ENCODE measurements around the gene GSG1L.
"Not testable (repeated sequence)": the region's sequence is repeated elsewhere in the genome, so short reads cannot be mapped to it uniquely, and the experiment has no call there.

The GSG1L gene

DNA sequence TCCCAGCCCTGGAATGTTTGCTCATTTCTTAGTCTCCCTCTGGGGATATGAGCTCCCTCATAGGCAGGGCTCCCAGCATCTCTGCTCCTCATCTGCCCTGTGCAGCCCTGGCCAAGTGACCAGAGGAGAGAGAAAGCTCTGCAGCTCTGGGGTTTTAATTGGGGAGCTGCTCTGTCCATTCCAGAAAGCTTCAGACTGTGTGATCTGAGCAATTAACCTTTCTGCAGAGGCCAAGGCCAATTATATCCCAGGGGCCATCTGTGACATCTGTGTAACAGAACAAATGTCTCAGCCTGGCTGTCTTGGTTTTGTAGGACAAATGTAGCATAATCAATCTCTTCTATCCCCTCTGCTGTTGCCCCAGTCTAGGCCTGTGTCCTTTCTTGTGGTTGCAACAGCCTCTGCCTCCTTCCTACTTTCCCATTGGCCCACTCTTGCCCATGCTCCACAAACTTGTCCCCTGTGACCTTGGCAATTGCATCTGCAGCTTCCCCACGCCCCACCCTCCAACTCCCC is 156.0 kb downstream of the GSG1L start:
- no peak for DNase-seq (ENCODE audit: low read depth in 2 of 2, low spot score in 1 of 2)

DNA sequence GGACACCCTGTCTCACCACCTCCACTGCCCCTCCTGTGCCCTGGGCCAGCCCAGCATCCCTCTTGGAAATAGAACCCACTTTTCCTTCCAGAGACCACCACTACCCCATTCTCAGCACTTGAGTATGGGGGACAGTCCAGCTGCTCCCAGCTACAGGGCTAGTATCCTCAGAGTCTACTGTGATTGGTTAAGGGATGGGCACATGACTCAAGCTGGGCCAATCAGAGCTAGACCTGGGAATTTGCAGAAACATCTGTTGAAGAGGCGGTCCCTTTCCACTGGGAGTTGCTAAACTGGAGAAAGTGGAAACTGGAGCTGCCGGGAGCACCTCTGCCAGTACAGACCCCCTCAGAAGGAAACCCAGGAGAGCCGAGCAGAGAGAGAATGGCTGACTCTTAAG is 156.6 kb downstream of the GSG1L start:
- no peak for DNase-seq (ENCODE audit: low read depth in 2 of 2, low spot score in 1 of 2)

DNA sequence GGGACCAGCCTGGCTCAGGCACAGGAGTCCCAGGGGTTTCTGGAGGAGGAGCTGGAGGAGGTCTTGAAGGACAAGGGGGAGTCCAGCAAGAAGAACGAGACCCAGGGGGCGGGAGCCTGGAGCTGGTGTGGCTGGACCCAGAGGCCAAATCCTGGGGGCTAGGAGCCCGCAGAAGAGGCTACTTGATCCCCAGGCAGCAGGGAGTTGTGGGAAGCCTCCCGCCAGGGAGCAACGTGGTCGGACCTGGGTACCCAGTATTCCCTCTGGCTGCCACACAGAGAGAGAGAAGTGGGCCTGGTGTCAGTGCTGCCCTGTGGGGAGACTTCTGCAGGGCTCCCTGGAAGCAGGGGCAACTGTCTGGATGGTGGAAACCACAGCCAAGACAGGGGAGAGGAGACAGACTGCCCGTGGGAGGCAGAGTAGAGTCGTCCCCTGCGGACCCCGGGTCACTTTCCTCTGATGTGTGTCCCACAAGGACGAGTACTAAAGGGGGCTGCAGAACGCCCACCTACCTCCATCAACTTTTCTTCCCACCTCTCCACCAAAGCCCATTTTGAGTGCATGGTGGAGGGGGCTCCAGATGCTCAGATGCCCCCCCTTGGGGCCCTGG is 160.4 kb downstream of the GSG1L start:
- DNase-seq (ENCODE audit: low read depth in 2 of 2, low spot score in 1 of 2): no peak

DNA sequence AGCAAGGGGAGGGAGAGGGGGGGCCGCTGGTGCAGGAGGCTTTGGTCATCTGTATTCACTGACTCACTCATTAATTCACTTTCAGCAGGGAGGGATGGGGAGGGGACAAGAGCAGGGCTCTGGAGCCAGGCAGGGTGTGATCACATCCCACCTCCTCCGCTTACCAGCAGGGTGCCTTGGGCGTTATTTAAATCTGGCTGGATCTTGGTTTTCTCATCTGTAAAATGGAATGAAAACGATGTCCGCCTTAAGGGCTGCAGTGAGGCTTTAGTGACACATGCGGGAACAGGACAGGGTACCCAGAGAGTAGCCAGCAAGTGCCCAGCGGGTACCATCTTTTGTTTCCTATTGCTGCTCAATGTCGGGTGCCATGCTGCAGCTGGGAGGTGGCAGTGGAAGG is 161.0 kb downstream of the GSG1L start:
- DNase-seq (ENCODE audit: low read depth in 2 of 2, low spot score in 1 of 2): no peak

DNA sequence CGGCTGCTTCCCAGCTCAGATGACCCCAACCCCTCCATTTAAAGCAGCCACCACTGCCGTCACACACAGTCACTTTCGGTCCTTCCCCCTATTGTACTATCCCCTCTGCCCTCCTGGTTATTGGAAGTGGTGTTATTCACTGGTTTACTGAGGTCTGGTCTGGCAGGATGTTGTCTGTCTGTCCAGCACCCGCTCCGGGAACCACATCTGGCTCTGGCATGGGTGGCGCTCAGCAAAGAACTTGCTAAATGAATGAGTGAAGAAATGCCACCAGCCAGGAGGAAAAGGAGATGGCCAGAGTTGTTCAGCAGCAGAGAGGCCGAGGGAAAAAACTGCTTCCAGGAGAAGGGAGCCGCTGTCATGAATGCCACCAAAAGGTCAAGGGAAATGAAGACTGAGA is 161.6 kb downstream of the GSG1L start:
- no peak for DNase-seq (ENCODE audit: low read depth in 2 of 2, low spot score in 1 of 2)

DNA sequence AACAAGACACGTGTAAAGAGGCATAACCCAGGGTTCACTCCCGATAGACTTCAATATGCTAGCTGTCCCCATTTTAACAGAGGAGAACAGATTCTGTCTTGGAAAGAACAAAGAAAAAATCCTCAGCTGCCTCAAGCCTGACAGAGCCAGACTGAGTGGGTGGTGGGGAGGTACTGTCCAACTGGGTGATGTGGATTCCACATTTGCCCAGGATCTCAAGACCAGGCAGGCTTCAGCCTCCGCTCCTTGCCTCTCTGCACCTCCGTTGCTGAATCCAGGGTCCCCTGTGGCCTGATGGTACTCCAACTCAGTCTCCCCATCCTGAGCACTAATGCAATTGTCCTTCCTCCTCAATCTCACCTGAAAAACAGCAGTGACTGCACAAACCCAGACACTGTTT is 163.8 kb downstream of the GSG1L start:
- DNase-seq (ENCODE audit: low read depth in 2 of 2, low spot score in 1 of 2): no peak

DNA sequence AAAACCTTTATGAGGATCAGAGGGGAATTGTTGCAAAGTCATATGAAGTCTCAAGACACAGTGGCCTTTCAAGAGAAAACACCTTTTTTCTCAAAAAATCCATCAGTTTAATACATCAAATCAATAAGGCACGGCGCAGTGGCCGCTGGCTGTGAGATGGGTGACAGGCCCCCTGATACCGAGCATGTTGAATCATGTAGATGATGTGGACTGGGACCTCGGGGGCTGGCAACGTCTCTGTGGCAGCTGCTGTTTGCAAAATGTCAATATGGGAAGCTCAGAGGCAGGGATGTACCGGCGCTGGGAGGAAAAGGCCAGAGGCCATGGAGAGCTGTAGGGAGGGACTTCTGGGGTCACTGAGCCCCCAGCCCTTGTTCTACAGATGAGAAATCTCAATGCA is 169.1 kb downstream of the GSG1L start:
- DNase-seq (ENCODE audit: low read depth in 2 of 2, low spot score in 1 of 2): no peak

DNA sequence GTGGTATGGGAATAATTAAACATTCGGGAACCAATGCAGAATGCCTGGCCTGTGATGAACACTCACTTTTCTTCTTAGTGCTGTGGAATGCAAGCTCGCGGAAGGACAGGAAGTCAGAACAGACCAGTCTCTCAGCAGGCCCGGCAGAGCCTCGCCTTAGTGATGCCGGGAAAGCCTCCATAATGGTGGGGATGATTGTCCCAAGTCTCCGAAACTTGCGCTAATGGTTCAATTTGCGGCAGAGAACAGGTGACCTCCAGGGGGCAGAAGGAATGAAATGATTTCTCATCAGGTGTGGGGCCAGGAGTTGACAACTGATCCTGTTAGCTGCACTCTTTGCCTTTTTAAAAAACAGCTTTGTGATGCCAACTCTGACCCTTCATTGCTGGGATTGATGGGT is 170.6 kb downstream of the GSG1L start:
- no peak for DNase-seq (ENCODE audit: low read depth in 2 of 2, low spot score in 1 of 2)

DNA sequence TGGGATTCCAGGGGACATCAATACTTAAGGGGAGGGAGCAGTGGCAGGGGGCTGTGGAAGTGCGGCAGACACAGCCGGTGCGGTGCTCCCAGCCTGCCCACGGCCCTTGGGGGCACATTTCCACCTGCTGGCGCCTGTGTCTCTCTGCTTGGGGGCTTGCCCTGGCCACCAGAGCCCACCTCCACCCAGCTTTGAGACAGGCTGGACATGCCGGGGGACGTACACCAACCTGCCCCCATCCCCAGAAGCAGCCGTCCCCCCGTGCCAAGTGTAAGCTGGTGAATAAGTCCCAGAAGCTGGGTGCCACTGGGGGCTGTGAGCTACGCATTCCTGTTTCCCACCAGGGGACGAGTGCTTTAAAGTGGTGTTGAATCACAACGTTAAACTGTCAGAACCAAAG is 172.6 kb downstream of the GSG1L start:
- DNase-seq (ENCODE audit: low read depth in 2 of 2, low spot score in 1 of 2): no peak

DNA sequence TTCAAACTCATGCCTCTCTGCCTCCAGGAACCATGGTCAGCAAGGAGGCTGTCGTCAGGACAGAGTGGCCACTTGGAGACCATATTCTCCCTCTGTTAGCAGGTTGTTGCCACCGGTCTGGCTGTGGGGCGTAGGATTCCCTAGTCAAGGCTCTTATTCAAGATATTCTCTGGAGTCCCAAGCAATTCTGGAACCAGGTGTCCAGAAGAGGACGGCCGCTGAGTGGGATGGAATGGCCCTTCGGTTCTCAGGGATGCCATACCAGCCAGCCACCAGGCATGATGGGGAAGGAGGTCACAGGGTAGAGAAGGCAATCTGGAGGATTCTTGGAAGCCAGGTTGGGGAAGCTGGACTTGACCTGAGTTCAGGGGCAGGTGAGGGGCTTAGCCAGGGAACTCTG is 173.5 kb downstream of the GSG1L start:
- DNase-seq (ENCODE audit: low read depth in 2 of 2, low spot score in 1 of 2): no peak

DNA sequence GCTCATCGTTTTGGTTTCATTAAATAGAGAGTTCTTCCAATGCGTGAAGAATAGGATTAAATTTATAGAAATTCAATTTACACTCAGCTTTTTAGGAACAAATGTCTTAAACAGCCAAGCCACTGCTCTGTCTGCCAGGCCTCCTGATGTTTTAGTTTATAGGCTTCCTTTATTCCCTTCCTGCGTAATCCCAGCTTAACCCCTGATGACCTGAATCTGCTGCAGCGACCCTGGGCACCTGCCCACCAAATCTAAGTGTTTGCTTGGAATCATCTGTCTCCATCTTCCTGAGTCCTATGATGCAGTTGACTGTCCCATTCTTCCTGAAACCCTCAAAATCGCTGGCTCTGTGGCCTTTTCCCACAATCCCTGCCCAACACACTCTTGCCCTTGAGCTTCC is 179.9 kb downstream of the GSG1L start:
- DNase-seq (ENCODE audit: low read depth in 2 of 2, low spot score in 1 of 2): no peak

DNA sequence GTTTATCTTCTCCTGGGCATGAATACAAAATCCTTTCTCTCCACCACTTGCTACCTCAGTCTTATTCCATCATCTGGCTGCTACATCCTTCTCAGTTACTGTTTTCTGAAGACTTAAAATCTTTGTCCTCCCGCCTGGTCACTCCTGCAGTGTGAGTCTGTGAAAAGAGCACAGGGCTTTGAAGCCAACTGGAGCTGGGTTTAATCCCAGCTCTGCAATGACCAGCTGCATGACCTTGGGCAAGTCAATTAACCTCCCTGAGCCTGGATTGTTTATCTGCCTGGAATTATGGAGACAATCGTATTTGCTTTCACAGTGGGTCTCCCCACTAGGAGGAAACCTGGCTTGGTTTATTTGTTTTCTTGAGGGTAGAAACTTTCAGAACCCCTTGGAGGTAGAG is 183.2 kb downstream of the GSG1L start:
- DNase-seq (ENCODE audit: low read depth in 2 of 2, low spot score in 1 of 2): no peak

DNA sequence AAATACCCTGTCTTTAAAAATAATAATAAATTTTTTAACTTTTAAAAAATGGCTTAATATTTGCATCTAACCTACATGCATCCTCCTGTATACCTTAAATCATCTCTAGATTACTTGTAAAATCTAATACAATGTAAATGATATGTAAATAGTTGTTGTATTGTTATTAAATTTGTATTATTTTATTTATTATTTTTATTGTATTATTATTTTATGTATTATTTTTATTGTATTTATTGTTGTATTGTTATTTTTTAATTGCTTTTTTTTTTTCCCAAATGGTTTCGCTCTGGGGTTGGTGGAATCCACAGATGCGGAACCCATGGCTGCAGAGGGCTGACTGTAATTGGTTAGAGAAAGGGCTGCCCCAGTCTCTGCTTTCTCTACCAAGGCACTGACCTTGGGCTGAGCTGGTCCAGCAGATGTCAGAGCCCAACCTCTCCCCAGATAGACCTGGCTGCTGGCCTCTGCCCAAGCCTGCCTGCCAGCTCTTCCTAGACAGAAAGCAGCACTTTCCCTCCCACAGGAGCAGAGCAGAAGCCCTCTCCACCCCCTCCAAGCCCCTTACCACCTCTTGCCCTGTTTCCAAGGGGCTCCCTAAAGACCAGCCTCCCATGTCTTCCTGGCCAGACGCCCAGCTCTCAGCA is 183.8 kb downstream of the GSG1L start:
- no peak for DNase-seq (ENCODE audit: low read depth in 2 of 2, low spot score in 1 of 2)

DNA sequence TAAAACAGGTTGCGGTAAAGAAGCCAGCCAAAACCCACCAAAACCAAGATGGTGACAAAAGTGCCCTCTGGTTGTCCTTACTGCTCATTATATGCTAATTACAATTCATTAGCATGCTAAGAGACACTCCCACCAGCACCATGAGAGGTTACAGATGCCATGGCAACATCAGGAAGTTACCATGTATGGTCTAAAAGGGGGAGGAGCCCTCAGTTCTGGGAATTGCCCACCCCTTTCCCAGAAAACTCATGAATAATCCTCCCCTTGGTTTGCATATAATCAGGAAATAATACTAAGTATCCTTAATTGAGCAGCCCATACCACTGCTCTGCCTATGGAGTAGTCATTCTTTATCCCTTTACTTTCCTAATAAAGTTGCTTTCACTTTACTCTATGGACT is 190.9 kb downstream of the GSG1L start:
- DNase-seq (ENCODE audit: low read depth in 2 of 2, low spot score in 1 of 2): not testable (repeated sequence)

DNA sequence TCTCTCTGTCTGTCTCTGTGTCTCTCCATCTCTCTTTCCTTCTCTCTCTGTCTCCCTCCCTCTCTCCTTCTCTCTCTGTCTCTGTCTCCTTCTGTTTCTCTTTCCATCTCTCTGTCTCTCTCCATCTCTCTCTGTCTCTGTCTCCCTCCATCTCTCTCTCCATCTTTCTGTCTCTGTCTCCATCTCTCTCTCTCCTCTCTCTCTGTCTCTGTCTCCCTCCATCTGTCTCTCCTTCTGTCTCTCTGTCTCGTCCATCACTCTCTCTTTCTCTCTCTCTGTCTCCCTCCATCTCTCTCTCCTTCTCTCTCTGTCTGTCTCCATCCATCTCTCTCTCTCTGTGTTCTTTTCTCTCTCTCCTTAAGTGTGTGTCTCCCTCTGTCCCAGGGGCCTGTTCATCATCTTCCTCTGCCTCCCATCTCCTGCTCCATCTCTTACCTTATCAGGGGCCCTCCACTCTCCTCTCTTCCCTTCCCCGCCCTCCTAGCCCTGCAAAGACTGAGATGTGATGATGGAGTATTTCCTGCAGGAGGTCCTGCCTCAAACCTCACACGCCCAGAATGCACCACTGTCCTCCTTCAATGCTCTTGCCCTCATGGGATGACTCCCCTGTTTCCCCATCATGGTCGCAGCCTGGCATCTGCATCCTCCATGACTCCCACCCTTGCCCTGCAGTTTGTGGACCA is 193.3 kb downstream of the GSG1L start:
- DNase-seq (ENCODE audit: low read depth in 2 of 2, low spot score in 1 of 2): no peak

DNA sequence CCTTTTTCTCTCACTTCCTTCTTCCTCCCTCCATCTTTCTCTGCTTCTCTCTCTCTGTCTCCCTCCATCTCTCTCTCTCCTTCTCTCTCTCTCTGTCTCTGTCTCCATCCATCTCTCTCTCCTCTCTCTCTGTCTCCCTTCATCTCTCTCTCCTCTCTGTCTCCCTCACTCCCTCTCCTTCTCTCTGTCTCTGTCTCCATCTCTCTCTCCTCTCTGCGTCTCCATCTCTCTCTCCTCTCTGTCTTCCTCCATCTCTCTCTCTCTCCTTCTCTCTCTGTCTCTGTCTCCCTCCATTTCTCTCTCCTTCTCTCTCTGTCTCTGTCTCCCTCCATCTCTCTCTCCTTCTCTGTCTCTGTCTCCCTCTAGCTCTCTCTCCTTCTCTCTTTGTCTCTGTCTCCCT is 194.1 kb downstream of the GSG1L start:
- DNase-seq (ENCODE audit: low read depth in 2 of 2, low spot score in 1 of 2): no peak

DNA sequence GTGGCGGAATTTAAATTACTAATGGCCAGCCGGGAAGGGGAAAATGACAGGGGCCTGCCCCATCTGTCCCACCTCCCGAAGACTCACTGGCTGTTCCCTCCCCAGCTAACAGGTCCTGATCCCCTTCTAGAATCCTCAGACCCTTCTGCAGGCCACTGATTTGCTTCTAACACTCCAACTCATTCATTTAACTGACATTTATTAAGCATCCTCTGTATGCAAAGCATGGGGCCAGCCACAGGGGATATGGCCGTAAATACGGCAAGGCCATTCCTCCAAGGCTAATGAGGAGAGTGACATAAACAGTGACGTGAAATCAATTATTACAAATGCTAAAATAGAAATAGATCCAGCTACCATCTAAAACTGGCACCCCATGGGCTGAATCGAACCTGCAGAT is 195.3 kb downstream of the GSG1L start:
- no peak for DNase-seq (ENCODE audit: low read depth in 2 of 2, low spot score in 1 of 2)

DNA sequence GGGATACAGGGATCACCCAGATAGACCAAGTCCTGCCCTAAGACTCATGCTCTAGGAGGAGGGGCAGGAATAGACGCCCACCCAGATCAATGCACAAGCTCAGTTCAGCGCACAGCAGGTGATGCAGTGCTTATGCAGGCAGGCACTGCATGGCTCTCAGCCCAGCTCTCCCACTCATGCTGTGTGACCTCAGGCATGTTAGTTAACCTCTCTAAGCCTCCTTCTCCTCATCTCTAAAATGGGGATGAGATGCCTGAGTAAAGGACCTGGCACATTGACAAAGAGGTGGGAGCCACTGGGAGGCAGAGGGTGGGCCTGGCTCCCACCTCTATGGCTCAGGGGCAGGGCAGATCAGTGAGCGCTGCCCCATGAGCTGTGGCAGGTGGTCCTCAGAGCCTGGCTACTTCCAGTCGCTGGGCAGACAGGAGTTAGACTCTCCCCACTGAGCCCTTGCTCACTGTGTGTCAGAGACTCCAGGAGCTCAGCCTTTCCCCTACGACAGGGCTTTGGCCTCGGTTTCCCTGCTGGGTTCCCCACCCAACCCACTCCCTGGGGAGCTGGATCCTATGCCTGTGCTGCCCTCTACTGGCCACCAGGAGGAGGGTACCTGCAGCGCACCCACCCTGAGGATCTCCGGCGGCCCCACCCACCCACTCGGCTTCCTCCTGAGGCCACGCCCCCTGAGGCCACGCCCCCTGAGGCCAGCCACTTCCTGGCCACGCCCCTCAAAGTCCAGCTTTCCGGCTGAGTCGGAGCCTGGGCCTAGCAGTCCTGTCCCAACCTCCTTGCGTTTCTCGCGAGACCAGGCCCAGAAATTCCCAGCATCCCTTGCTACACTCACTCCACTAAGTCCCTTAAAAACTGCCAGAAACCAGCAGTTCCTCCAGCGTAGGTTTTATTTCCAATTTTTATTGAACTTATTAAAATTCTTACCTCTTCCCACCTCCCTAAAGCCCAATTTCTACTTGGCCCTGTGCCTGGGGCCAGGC is 196.1 kb downstream of the GSG1L start:
- DNase-seq (ENCODE audit: low read depth in 2 of 2, low spot score in 1 of 2): peak in 1 of 2 donors; percentile 22

DNA sequence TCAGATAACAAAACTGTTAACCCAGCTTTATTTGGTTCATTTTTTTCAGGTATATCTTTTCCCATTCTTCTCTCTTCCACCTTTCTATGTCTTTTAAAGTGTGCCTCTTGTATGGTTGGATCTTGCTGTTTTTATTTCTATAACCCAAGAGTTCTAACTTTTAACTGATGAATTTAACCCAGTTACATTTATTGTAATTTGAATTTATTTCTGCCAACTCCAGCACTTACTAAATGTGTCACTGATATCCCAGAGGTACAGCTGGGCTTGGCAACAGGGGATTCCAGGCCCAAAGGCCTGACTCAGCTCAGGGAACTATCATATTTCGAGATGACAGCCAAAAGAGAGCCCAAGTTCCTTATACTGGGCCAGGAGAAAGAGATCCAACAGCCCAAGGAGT is 200.1 kb downstream of the GSG1L start:
- no peak for DNase-seq (ENCODE audit: low read depth in 2 of 2, low spot score in 1 of 2)

DNA sequence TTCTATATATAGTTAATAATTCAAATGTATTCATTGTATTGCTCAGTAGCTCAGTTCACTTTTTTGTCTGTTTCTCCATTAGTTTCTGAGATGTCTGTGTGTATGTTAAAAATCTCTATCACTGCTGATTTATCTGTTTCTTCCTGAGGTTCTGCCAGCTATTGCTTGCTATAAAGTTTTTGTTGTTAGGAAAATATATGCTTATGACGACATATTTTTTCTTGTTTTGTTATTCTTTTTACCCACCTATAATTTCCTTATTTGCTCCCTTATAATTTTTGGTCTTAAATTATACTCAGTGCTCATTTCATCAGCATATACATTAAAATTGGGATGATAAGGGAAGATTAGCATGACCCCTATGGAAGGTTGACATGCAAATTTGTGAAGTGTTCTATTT is 200.6 kb downstream of the GSG1L start:
- no peak for DNase-seq (ENCODE audit: low read depth in 2 of 2, low spot score in 1 of 2)

DNA sequence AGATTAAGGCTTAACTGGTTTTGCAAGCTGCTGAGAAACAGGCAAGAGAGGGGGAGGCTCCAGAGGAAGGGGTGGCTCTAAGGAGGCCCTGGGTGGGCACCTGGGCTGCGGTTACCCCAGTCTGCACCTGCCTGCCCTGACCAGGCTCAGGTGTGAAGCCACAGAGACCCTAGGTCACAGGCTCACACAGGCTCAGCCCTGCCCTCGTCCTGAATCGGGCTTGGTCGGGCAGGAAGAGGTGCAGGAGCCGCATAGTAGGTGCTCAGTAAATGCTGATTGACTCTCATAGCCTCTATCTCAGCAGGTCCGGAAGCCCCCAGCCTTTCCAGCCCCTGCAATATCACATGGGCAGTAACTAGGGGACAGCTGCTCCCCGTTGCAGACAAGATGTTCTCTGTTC is 203.4 kb downstream of the GSG1L start:
- DNase-seq (ENCODE audit: low read depth in 2 of 2, low spot score in 1 of 2): no peak
